HepG2 (cell line): ENCODE data around the gene SEMA3B. TPM values are rescaled to one million over a fixed set of nuclear protein-coding genes. Genes with fewer than 3 reads are reported as not detected.
A peak's percentile ranks its signal among the peaks of the same experiment; 100 is the strongest.

ENCODE experiments used
- FOXJ3 ChIP-seq: sonication (generic); formaldehyde crosslinking; IDR thresholded peaks from 2 replicates; pipeline ENCODE4 v1.4.0; 2020; ENCODE audit warnings: missing genetic modification reagents, mild to moderate bottlenecking, borderline replicate concordance
- HDAC2 ChIP-seq: sonication (generic); formaldehyde crosslinking; IDR thresholded peaks from 2 replicates; pipeline ENCODE4 v1.4.0; 2020; ENCODE audit warnings: missing genetic modification reagents
- JARID2 ChIP-seq: sonication (generic); formaldehyde crosslinking; IDR thresholded peaks from 2 replicates; pipeline ENCODE4 v1.8.1; 2023; ENCODE audit warnings: missing genetic modification reagents, inconsistent platforms; ENCODE audit not compliant: insufficient replicate concordance
- KLF9 ChIP-seq: IDR thresholded peaks from 2 replicates; pipeline ENCODE4 v1.6.1; 2016; ENCODE audit warnings: low read depth
- LCORL ChIP-seq, 2 experiments: fragments of 450-650 bp in 1 of 2; sonication (generic) in 1 of 2; formaldehyde crosslinking in 1 of 2; IDR thresholded peaks; 2 replicates each; pipeline versions ENCODE4 v1.5.0 to v1.6.1; 2017 to 2020; ENCODE audit warnings: antibody characterized with exemption in 1 of 2, missing genetic modification reagents in 1 of 2
- MEIS2 ChIP-seq: sonication (generic); formaldehyde crosslinking; IDR thresholded peaks from 2 replicates; pipeline ENCODE4 v1.9.0; 2021; ENCODE audit warnings: mild to moderate bottlenecking, missing genetic modification reagents
- PRMT3 ChIP-seq: sonication (generic); formaldehyde crosslinking; IDR thresholded peaks from 2 replicates; pipeline ENCODE4 v1.8.1; 2022; ENCODE audit warnings: low read depth, mild to moderate bottlenecking, moderate library complexity, missing genetic modification reagents, borderline replicate concordance
- RBAK ChIP-seq: sonication (generic); formaldehyde crosslinking; IDR thresholded peaks from 2 replicates; pipeline ENCODE4 v1.5.1; 2020; ENCODE audit warnings: mild to moderate bottlenecking, missing genetic modification reagents
- RFX3 ChIP-seq: IDR thresholded peaks from 2 replicates; pipeline ENCODE4 v1.6.1; 2016; ENCODE audit warnings: missing biosample characterization, missing genetic modification reagents
- RFXAP ChIP-seq: sonication (generic); formaldehyde crosslinking; IDR thresholded peaks from 2 replicates; pipeline ENCODE4 v1.4.0; 2020; ENCODE audit warnings: missing genetic modification reagents, borderline replicate concordance
- SNRNP70 ChIP-seq: fragments of 200-400 bp; formaldehyde crosslinking; IDR thresholded peaks from 2 replicates; pipeline ENCODE4 v1.6.1; 2017; ENCODE audit warnings: mild to moderate bottlenecking, low read depth, low read length, moderate library complexity
- ZBTB38 ChIP-seq: sonication (generic); formaldehyde crosslinking; IDR thresholded peaks from 2 replicates; pipeline ENCODE4 v1.5.1; 2020; ENCODE audit warnings: mild to moderate bottlenecking, missing genetic modification reagents
- ZBTB7B ChIP-seq: sonication (generic); formaldehyde crosslinking; IDR thresholded peaks from 2 replicates; pipeline ENCODE4 v1.4.0; 2020; ENCODE audit warnings: missing genetic modification reagents
- ZNF136 ChIP-seq: sonication (generic); formaldehyde crosslinking; IDR thresholded peaks from 2 replicates; pipeline ENCODE4 v1.8.1; 2022; ENCODE audit warnings: low read depth, mild to moderate bottlenecking, moderate library complexity, missing genetic modification reagents
- ZNF282 ChIP-seq: fragments of 450-650 bp; IDR thresholded peaks from 2 replicates; pipeline ENCODE4 v1.6.1; 2018; ENCODE audit not compliant: partially characterized antibody
- ZNF605 ChIP-seq: sonication (generic); formaldehyde crosslinking; IDR thresholded peaks from 2 replicates; pipeline ENCODE4 v1.8.0; 2022; ENCODE audit warnings: mild to moderate bottlenecking, missing genetic modification reagents
- ZNF777 ChIP-seq: sonication (generic); formaldehyde crosslinking; IDR thresholded peaks from 2 replicates; pipeline ENCODE4 v1.4.0; 2020; ENCODE audit warnings: missing genetic modification reagents
- polyA plus RNA-seq, 8 experiments: library from polyadenylated mRNA; depleted of rRNA in 3 of 8; stranded (reverse) in 7 of 8; unstranded in 1 of 8; fragments of >200 nt; fragmentation: Illumina TruSeq in 4 of 8; extraction: Trizol in 4 of 8; gene quantifications; 2 replicates each; pipeline versions ENCODE4 v1.2.1 to v1.2.3, GENCODE V29; 2011 to 2016; ENCODE audit warnings: low read depth in 4 of 8, missing spikeins in 1 of 8, mixed read lengths in 1 of 8; ENCODE audit not compliant: insufficient read depth in 1 of 8
- total RNA-seq, 5 experiments: library from RNA; depleted of rRNA; stranded (reverse); fragments of >200 nt; fragmentation: Illumina TruSeq; extraction: Trizol; gene quantifications; 2 replicates each; pipeline ENCODE4 v1.2.3, GENCODE V29; 2016; ENCODE audit warnings: low read depth in 1 of 5
- TF ChIP-seq, protein P1 (sequence below), 2 experiments: fragments of 450-650 bp in 1 of 2; sonication (generic) in 1 of 2; formaldehyde crosslinking in 1 of 2; IDR thresholded peaks; 2 replicates each; pipeline versions ENCODE4 v1.6.1 to v1.8.0; 2016 to 2022; ENCODE audit warnings: antibody characterized with exemption in 1 of 2, mild to moderate bottlenecking in 1 of 2, missing genetic modification reagents in 1 of 2
- TF ChIP-seq, protein P2 (sequence below): sonication (generic); formaldehyde crosslinking; IDR thresholded peaks from 2 replicates; pipeline ENCODE4 v1.4.0; 2020; ENCODE audit warnings: mild to moderate bottlenecking, missing genetic modification reagents
- TF ChIP-seq, protein P3 (sequence below): sonication (generic); formaldehyde crosslinking; IDR thresholded peaks from 2 replicates; pipeline ENCODE4 v1.4.0; 2020; ENCODE audit warnings: mild to moderate bottlenecking, missing genetic modification reagents

The SEMA3B gene
- total and polyA plus RNA-seq, 2 of the 13 experiments (the other 11 are each of a cell fraction or from before 2014, with no cell fraction given): 93.2 to 158 TPM

DNA sequence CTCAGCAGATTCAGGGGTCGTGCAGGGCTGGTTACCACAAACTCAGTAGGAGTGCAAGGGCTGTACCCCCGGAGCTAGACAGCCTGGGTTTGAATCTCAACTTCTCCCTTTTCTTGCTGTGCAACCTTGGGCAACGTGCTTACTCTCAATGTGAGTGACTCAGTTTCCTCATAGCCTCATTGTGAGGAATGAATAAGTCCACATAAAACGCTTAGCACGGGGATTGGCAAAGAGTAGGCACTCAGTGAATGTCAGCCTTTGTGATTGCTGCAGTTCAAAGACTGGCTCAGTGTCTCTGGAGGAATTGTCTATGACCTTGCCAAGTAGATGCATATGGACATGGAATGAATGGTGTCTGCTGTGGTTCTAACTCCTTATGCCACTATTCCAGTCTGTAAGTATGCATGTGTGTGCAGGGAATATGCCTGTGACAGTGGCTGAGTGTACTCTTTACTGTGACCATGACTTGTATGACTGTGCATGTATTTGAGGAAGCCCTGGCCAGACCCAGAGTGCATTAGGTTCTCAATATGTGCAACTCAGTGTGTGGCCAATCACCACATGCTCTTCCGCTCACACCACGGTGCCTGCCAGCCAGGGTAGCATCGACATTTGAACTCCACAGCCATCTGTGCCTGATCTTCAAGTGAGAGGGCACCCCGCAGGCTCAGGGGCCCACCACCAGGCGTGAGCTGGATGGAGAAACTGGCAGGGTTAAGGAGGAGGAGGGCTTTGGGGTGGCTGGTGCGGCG lies 31.2 kb downstream of the SEMA3B start (continued):
- TF ChIP-seq, protein P1, sequence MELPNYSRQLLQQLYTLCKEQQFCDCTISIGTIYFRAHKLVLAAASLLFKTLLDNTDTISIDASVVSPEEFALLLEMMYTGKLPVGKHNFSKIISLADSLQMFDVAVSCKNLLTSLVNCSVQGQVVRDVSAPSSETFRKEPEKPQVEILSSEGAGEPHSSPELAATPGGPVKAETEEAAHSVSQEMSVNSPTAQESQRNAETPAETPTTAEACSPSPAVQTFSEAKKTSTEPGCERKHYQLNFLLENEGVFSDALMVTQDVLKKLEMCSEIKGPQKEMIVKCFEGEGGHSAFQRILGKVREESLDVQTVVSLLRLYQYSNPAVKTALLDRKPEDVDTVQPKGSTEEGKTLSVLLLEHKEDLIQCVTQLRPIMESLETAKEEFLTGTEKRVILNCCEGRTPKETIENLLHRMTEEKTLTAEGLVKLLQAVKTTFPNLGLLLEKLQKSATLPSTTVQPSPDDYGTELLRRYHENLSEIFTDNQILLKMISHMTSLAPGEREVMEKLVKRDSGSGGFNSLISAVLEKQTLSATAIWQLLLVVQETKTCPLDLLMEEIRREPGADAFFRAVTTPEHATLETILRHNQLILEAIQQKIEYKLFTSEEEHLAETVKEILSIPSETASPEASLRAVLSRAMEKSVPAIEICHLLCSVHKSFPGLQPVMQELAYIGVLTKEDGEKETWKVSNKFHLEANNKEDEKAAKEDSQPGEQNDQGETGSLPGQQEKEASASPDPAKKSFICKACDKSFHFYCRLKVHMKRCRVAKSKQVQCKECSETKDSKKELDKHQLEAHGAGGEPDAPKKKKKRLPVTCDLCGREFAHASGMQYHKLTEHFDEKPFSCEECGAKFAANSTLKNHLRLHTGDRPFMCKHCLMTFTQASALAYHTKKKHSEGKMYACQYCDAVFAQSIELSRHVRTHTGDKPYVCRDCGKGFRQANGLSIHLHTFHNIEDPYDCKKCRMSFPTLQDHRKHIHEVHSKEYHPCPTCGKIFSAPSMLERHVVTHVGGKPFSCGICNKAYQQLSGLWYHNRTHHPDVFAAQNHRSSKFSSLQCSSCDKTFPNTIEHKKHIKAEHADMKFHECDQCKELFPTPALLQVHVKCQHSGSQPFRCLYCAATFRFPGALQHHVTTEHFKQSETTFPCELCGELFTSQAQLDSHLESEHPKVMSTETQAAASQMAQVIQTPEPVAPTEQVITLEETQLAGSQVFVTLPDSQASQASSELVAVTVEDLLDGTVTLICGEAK (IDR thresholded peaks at IDR 0.05): no peak
- TF ChIP-seq, protein P1 (CRISPR knock-in tag; IDR thresholded peaks at IDR 0.05): no peak
- TF ChIP-seq, protein P2, sequence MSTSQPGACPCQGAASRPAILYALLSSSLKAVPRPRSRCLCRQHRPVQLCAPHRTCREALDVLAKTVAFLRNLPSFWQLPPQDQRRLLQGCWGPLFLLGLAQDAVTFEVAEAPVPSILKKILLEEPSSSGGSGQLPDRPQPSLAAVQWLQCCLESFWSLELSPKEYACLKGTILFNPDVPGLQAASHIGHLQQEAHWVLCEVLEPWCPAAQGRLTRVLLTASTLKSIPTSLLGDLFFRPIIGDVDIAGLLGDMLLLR (CRISPR knock-in tag): no peak
- TF ChIP-seq JARID2 (CRISPR knock-in tag): no peak
- TF ChIP-seq ZBTB7B (CRISPR knock-in tag): no peak
- peak; percentile 47; the same call in 1 of the 2 replicates for TF ChIP-seq ZNF605 (CRISPR knock-in tag)
- TF ChIP-seq KLF9: no peak
- TF ChIP-seq ZNF136 (CRISPR knock-in tag): no peak
- no peak for TF ChIP-seq PRMT3 (CRISPR knock-in tag)
- no peak for TF ChIP-seq MEIS2 (CRISPR knock-in tag)
- 0 out of 2 replicates have a peak, but pooled peaks have one; percentile 7 for TF ChIP-seq RFXAP
- TF ChIP-seq, protein P3, sequence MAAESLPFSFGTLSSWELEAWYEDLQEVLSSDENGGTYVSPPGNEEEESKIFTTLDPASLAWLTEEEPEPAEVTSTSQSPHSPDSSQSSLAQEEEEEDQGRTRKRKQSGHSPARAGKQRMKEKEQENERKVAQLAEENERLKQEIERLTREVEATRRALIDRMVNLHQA (CRISPR knock-in tag): no peak
- TF ChIP-seq SNRNP70: no peak
- TF ChIP-seq RBAK (CRISPR knock-in tag): no peak
- TF ChIP-seq RFX3 (CRISPR knock-in tag): no peak
- no peak for TF ChIP-seq ZNF777 (CRISPR knock-in tag)
- peak; percentile 96 for TF ChIP-seq ZBTB38
- no peak for TF ChIP-seq LCORL (IDR thresholded peaks at IDR 0.05)
- TF ChIP-seq LCORL (CRISPR knock-in tag; IDR thresholded peaks at IDR 0.05): peak; percentile 35; the same call in 1 of the 2 replicates
- 0 out of 2 replicates have a peak, but pooled peaks have one; percentile 3 for TF ChIP-seq HDAC2 (CRISPR knock-in tag)
- no peak for TF ChIP-seq FOXJ3 (CRISPR knock-in tag)
- no peak for TF ChIP-seq ZNF282
